ENCODE measurements around the gene SUDS3. TPM values are rescaled to one million over a fixed set of nuclear protein-coding genes. Genes with fewer than 3 reads are reported as not detected.
A peak's percentile ranks its signal among the peaks of the same experiment; 100 is the strongest.
"Not testable (repeated sequence)": the region's sequence is repeated elsewhere in the genome, so short reads cannot be mapped to it uniquely, and the experiment has no call there.

SUDS3 gene, protein sequence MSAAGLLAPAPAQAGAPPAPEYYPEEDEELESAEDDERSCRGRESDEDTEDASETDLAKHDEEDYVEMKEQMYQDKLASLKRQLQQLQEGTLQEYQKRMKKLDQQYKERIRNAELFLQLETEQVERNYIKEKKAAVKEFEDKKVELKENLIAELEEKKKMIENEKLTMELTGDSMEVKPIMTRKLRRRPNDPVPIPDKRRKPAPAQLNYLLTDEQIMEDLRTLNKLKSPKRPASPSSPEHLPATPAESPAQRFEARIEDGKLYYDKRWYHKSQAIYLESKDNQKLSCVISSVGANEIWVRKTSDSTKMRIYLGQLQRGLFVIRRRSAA
- 23.0 TPM for total RNA-seq

- ATAC-seq = peak; percentile 52
Observed at GRCh38 chr12:118376089-118377020, at the start of gene SUDS3. SUDS3 (plus strand) TSS chr12:118376555; CDS start chr12:118376692, 137 bp downstream.

DNA sequence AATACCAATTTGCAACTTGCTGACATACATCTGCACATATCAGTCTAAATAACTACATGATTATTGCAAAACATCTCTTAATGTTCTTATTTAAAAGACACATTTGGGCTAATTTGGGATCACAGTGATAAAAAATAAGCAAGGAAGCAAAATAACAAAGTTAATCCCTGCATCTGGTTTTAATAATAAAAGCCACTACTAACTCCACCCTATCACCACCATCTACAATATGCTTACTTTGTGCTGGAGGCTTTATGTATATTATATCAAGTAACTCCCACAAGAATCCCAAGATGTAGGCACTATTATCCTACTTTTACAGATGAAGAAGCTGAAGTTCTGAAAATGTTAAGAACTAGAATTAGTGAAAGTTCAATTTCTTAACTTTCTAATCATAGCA lies 49.4 kb upstream of the SUDS3 start:
- no peak for ATAC-seq

DNA sequence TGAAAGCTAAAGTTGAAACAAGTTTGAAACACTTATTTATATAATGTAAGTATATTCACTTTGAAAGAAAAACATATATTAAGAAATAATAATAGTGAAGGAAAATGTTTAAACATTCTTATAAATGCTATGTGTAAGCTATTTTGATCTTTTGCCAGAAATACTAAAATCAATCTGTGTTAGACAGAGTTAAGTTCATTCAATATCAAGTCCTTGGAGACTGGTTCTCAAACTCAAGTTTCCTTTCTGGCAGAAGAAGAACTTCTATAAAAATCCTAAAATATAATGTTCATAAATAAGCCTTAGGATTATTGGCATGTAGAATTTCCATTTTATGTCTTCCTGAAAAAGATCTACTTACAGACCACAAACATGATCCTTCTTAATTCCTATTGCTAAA lies 49.0 kb upstream of the SUDS3 start:
- ATAC-seq = no peak

DNA sequence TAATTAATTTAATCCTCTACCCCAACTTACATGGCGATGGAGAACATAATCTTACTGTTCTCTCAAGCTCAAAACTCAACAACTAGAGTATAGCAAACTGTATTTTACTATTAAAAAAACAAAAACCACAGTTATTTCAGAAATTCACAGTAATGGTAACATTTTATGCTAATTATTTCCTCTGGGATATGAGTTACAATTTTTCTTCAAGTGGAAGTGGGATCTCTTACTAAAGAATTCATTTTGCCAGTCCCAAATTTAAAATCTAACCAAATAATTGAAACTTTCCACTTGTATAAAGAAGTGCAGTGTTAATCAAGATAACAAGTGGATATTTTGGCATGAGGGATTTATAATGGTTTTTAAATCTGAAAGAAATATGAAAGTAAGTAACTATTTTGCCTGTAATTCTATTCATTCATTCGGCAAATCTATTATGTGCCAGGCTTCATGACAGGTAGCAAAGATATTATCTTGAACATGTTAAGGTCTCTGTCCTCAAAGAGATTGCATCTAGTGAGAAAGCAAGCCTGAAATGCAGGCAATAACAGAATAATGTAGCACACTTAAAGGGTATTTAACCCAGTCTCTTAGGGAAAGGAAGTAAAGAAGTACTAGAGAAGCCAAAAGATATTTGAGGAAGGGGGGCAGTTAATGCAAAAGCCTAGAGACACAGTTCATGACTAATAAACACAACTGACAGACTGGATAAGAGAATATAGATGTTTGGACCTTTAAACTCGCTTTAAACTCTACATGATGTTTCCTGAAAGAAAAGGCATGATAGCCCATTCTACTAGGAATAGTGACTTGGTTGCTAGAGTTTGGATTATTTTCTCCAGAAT lies 47.6 kb upstream of the SUDS3 start:
- no peak for ATAC-seq

GRCh38 chr12:118330421-118331018 lies 45.8 kb upstream of the SUDS3 start:
- no peak for ATAC-seq

DNA sequence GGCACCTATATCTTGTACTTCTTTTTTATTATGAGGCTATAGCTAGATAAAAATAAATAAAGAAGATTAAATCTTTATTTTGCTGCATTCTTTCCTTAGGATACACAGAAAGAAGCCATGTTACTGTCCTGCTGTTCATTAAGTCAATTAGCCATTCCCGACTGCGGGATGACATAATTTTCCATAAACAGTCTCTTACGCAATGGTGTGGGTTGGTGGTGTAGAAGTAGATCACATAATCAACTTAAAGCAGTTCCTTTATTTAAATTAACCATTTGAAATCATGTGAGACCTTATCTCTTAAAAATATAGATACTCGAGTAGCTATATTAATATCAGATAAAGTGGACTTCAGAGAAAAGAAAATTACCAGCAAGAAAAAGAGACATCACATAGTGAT lies 43.8 kb upstream of the SUDS3 start:
- ATAC-seq = no peak

GRCh38 chr12:118334241-118334640 lies 42.1 kb upstream of the SUDS3 start:
- ATAC-seq = no peak

GRCh38 chr12:118334939-118335567 lies 41.3 kb upstream of the SUDS3 start:
- no peak for ATAC-seq

- ATAC-seq = no peak
Observed at GRCh38 chr12:118336123-118336522, 40.2 kb upstream of the SUDS3 start.

DNA sequence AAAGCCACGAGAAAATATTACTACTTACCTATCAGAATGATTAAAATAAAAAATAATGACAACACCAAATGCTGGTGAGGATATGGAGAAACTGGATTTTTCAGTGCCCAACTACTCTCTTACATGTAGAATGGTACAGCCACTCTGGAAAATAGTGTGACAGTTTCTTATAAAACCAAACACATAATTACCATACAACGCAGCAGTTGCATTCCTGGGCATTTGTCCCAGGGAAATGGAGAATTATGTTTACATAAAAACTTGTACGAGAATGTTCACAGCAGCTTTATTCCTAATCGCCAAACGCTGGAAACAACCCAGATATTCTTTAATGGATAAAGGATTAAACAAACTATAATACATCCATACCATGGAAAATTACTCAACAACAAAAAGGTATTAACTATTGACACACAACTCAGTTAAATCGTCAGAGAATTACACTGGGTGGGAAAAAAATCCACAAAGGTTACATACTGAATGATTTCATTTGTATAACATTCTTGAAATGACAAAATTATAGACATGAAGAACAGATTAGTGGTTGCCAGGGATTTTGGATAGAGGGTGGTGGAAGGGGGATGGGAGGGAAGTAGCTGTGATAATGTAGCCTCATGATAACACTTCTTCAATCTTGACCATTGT lies 39.0 kb upstream of the SUDS3 start:
- ATAC-seq = no peak

GRCh38 chr12:118342090-118342489 lies 34.3 kb upstream of the SUDS3 start:
- no peak for ATAC-seq

DNA sequence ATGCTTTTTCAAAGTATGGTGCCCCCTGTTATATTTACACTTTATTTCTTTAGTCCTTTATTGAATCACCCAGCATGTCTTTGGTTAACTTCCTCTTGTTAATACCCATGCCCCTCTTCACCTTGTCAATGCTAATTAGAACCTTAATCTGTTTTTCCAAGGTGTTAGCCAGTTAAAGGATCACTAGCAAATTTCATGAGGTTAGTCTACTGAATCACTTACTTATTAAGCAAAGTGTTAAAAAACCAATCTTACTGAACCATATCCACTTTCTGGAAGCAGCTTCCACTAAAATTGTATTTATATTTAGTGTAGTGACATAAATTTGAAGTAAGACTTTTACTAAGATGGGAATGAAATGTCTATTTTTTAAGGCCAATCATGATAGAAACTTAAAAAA lies 31.5 kb upstream of the SUDS3 start:
- no peak for ATAC-seq

DNA sequence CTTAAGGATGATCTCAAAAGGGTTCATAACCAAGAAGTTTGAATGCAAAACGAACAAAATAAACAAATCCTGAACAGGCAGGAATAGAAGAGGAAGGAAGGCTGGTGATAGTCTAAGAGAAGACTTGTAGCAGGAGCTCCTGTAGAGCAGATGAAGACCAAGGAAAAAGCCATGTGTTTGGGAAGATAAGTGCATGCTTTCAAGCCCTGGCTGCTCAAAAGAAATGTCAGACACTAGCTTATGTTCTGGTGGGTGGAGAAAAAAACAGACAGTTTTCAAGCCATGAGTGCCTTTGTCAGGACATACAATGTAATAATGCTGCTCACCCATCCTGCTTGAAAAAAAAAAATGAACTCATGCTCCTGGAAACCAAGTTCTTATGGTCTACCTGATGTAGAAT lies 31.0 kb upstream of the SUDS3 start:
- no peak for ATAC-seq

DNA sequence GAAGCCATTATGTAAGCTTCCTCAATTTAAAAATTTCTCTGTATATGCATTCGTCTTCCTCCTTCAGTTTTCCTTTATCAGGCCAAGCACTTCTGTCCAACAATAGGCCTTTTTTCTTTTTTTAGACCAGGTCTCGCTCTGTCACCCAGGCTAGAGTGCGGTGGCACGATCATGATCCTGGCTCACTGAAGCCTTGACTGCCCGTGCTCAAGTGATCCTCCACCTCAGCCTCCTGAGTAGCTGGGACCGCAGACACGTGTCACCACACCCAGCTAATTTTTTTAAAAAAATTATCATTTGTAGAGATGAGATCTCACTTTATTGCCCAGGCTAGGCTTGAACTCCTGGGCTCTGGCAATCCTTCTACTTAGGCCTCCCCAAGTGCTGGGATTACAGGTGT lies 29.5 kb upstream of the SUDS3 start:
- ATAC-seq = no peak

DNA sequence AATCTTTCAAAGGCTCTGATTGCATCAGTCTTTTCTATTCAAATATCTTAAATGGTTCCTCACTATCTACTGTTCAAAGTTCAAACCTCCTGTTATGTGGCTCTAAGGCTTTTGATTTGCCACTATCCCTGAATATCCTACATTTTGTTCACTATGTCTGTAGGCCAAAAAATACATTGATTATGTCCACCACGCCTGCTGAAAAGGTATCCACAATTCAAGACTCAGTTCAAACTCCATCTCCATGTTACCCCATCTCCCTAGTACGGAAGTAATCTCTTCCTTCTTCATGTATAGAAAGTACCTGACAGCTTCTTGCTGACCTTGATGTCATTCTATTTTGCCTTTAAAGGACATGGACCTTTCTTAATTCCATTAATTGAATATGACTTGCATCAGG lies 28.4 kb upstream of the SUDS3 start:
- ATAC-seq = no peak

GRCh38 chr12:118350908-118351559 lies 25.3 kb upstream of the SUDS3 start:
- no peak for ATAC-seq

DNA sequence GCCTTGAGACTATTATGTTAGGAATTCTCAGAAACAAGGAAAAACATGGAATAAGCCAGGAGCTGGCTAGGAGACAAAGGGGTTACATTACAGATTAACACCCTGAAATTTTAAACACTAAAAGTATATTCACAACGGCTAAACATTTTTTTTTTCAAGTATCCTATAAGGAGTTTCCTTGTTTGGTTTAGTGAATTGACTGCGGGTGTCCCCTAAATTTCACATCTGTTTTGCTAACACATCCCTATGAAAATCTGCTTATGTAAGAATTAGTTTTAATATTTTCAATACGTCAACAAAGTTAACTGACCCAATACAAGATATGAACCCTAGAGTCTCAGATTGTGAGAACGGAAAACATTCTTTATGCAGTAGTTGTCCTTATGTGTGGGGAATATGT lies 22.6 kb upstream of the SUDS3 start:
- ATAC-seq = no peak

GRCh38 chr12:118354503-118354902 lies 21.9 kb upstream of the SUDS3 start:
- not testable (repeated sequence) for ATAC-seq

DNA sequence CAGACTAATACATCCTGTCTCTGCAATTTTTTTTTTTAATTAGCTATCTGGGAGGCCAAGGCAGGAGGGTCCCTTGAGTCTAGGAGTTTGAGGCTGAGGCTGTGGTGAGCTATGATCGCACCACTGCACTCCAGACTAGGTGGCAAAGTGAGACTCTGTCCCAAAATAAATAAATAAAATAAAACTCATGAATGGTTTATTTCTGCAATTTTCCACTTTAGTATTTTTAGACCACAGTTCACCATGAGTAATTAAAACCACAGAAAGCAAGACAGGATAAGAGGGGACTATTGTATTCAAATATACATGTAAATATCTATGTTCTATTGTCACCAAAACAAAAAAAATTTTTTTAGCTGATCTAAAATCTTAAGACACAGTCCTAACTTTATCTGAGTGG lies 21.5 kb upstream of the SUDS3 start:
- ATAC-seq = no peak

DNA sequence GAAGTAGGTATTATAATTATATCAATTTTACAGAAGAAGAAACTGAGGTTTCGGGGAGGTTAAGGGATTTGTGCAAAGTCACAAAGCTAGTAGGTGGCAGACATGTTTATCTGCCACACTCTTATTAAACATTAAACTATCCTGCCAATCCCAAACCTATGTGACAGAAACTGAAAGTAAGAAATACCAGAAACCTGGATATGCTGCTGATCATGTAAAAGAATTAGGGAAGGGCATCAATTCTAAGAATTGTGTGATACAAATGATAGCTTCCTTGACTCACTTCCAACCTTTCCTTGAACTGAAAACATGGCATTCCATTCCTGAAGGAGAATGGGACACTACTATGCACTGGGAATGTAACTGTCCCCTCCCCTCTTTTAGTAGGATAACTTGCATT lies 20.5 kb upstream of the SUDS3 start:
- no peak for ATAC-seq

GRCh38 chr12:118356809-118357256 lies 19.5 kb upstream of the SUDS3 start:
- ATAC-seq = peak; percentile 67

Data from esophagus mucosa (tissue), 1 donor.